Stimulated activated CD4-positive, alpha-beta T cell treated with anti-CD3 and anti-CD28 coated beads, Interleukin-15, amount 100 ng/mL, for 24 hours (primary cell): ENCODE results near the gene TGFB3.
"Not testable (repeated sequence)": the region's sequence is repeated elsewhere in the genome, so short reads cannot be mapped to it uniquely, and the experiment has no call there.

Experiments used
- DNase-seq: peaks from one replicate; pipeline ENCODE4 v3.0.0-alpha.2; 2020

TGFB3 gene

GRCh38 chr14:75946785-75947184 lies 35.0 kb downstream of the TGFB3 start:
- DNase-seq: no peak

- DNase-seq: no peak
Measured at GRCh38 chr14:75944607-75945241, 37.1 kb downstream of the TGFB3 start.

GRCh38 chr14:75941030-75941429 lies 40.8 kb downstream of the TGFB3 start:
- DNase-seq: no peak

- DNase-seq: no peak
Measured at GRCh38 chr14:75939200-75939599, 42.6 kb downstream of the TGFB3 start.

GRCh38 chr14:75934998-75935628 lies 46.7 kb downstream of the TGFB3 start:
- DNase-seq: no peak

GRCh38 chr14:75933712-75934296 lies 48.0 kb downstream of the TGFB3 start:
- DNase-seq: no peak

GRCh38 chr14:75928690-75929181 lies 53.1 kb downstream of the TGFB3 start:
- no peak for DNase-seq

- no peak for DNase-seq
Measured at GRCh38 chr14:75927564-75928087, 54.2 kb downstream of the TGFB3 start.

- no peak for DNase-seq
Measured at GRCh38 chr14:75926431-75927115, 55.2 kb downstream of the TGFB3 start.

- DNase-seq: not testable (repeated sequence)
Measured at GRCh38 chr14:75925141-75925840, 56.5 kb downstream of the TGFB3 start.

GRCh38 chr14:75920421-75920820 lies 61.4 kb downstream of the TGFB3 start:
- DNase-seq: not testable (repeated sequence)

- no peak for DNase-seq
Measured at GRCh38 chr14:75917946-75918335, 63.9 kb downstream of the TGFB3 start.

- DNase-seq: no peak
Measured at GRCh38 chr14:75917322-75917945, 64.4 kb downstream of the TGFB3 start.

GRCh38 chr14:75915045-75915444 lies 66.8 kb downstream of the TGFB3 start:
- no peak for DNase-seq

- DNase-seq: no peak
Measured at GRCh38 chr14:75913183-75913582, 68.6 kb downstream of the TGFB3 start.

GRCh38 chr14:75911883-75912282 lies 69.9 kb downstream of the TGFB3 start:
- DNase-seq: no peak

GRCh38 chr14:75910048-75910447 lies 71.7 kb downstream of the TGFB3 start:
- DNase-seq: no peak

GRCh38 chr14:75909630-75910029 lies 72.2 kb downstream of the TGFB3 start:
- DNase-seq: no peak
